Mesendoderm (in vitro differentiated cells): Measurements from ENCODE around the gene CMTM4.

Experiments
- DNase-seq: peaks from one replicate; pipeline ENCODE4 v3.0.0; 2013
- H2AK5ac ChIP-seq: 2 replicates; pipeline ENCODE4 v1.6.1; 2013; ENCODE audit warnings: low read length, inconsistent platforms
- H2BK120ac ChIP-seq: 2 replicates; pipeline ENCODE4 v1.6.1; 2013; ENCODE audit warnings: low read depth, mild to moderate bottlenecking, low read length, moderate library complexity, mixed read lengths
- H2BK15ac ChIP-seq: replicated peaks from 2 replicates; pipeline ENCODE4 v1.6.1; 2013; ENCODE audit warnings: low read depth, mild to moderate bottlenecking, moderate library complexity
- H2BK5ac ChIP-seq: 2 replicates; pipeline ENCODE4 v1.6.1; 2013; ENCODE audit warnings: low read length, inconsistent platforms
- H3K18ac ChIP-seq: 2 replicates; pipeline ENCODE4 v1.6.1; 2013; ENCODE audit warnings: mild to moderate bottlenecking, low read length, mixed read lengths
- H3K23ac ChIP-seq: one replicate; pipeline ENCODE4 v1.6.1; 2013; ENCODE audit warnings: low read length
- H3K27ac ChIP-seq: 2 replicates; pipeline ENCODE4 v1.5.1; 2013; ENCODE audit warnings: low read depth, mild to moderate bottlenecking, inconsistent platforms, low read length, moderate library complexity
- H3K27me3 ChIP-seq: 2 replicates; pipeline ENCODE4 v1.6.1; 2013; ENCODE audit warnings: low read length, control low read depth, mild to moderate bottlenecking, inconsistent platforms; ENCODE audit not compliant: insufficient read depth, poor library complexity
- H3K36me3 ChIP-seq: 2 replicates; pipeline ENCODE4 v1.6.1; 2013; ENCODE audit warnings: low read length, inconsistent platforms; ENCODE audit not compliant: control insufficient read depth, insufficient read depth
- H3K4ac ChIP-seq: one replicate; pipeline ENCODE4 v1.6.1; 2013; ENCODE audit warnings: low read depth, mild to moderate bottlenecking, low read length, moderate library complexity
- H3K4me1 ChIP-seq: 2 replicates; pipeline ENCODE4 v1.6.1; 2013; ENCODE audit warnings: low read depth, low read length, inconsistent platforms; ENCODE audit not compliant: control insufficient read depth
- H3K4me2 ChIP-seq: 2 replicates; pipeline ENCODE4 v1.6.1; 2013; ENCODE audit warnings: low read length
- H3K4me3 ChIP-seq: 2 replicates; pipeline ENCODE4 v1.5.1; 2013; ENCODE audit warnings: mild to moderate bottlenecking, low read length
- H3K56ac ChIP-seq: one replicate; pipeline ENCODE4 v1.6.1; 2013; ENCODE audit warnings: low read length
- H3K79me1 ChIP-seq: 2 replicates; pipeline ENCODE4 v1.6.1; 2013; ENCODE audit warnings: low read length, inconsistent platforms
- H3K79me2 ChIP-seq: 2 replicates; pipeline ENCODE4 v1.6.1; 2013; ENCODE audit warnings: mild to moderate bottlenecking, low read length; ENCODE audit not compliant: control insufficient read depth, insufficient read depth
- H3K9ac ChIP-seq: 2 replicates; pipeline ENCODE4 v1.6.1; 2013; ENCODE audit warnings: low read length, inconsistent platforms
- H4K5ac ChIP-seq: one replicate; pipeline ENCODE4 v1.6.1; 2013; ENCODE audit warnings: low read length
- H4K8ac ChIP-seq: one replicate; pipeline ENCODE4 v1.6.1; 2013; ENCODE audit warnings: low read depth, mild to moderate bottlenecking, control low read depth, low read length, moderate library complexity
- WGBS: extraction: QIAGEN DNeasy Blood & Tissue Kit; methylation state at CpG from one replicate; pipeline ENCODE4 v1.1.7; 2013; ENCODE audit warnings: low lambda C conversion rate, missing lambda C conversion rate; ENCODE audit not compliant: insufficient coverage; ENCODE audit errors: extremely low coverage; 5-methylcytosine and 5-hydroxymethylcytosine counted together

The CMTM4 gene

DNA sequence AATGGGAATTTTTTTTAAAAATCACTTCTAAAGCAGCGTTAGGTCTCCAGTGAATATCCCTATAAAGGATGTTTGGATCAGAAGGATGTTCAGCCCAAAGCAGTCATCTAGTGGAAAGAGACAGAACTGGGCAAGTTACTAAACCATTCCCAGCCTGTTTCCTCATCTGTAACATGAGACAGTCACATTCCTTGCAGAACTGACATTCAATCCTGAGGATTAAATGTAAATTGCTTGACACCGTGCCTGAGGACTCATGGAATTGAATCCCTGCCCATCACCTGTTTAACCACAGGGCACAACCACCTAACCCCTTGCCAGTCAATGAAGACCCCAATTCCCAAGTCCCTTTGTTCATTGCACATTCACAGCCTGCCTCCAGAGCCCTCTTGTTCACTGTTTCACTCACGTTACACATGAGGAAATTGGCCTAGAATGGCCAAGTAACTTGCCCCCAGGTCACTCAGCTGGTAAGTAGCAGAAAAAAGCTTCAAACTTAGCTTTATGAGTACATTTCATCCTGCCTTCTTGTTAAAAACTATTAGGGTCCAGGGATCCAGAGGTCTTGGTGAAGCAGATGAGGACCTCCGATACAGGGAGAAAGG is 115.8 kb downstream of the CMTM4 start:
- Histone ChIP-seq H3K27me3 (peaks cover 3% of the 10 kb centered on the region), H3K4me1 (no peaks in the 10 kb centered on the region), H3K4me2 (no peak overlapping the region), H2BK120ac (no peak overlapping the region), H4K8ac (no peak overlapping the region), H3K79me1 (no peaks in the 10 kb centered on the region), H3K9ac (no peak overlapping the region), H3K4me3 (no peak overlapping the region), H3K56ac (no peak overlapping the region), H4K5ac (no peak overlapping the region), H3K4ac (no peak overlapping the region), H2BK5ac (no peak overlapping the region), H3K79me2 (no peaks in the 10 kb centered on the region), H3K23ac (no peak overlapping the region), H2AK5ac (no peak overlapping the region), H2BK15ac (no peak overlapping the region), H3K18ac (no peak overlapping the region), H3K27ac (no peak overlapping the region), H3K36me3 (no peaks in the 10 kb centered on the region)
- no CpG with 5 or more reads among the region's 4 CpGs for WGBS
- peak; percentile 83 for DNase-seq

DNA sequence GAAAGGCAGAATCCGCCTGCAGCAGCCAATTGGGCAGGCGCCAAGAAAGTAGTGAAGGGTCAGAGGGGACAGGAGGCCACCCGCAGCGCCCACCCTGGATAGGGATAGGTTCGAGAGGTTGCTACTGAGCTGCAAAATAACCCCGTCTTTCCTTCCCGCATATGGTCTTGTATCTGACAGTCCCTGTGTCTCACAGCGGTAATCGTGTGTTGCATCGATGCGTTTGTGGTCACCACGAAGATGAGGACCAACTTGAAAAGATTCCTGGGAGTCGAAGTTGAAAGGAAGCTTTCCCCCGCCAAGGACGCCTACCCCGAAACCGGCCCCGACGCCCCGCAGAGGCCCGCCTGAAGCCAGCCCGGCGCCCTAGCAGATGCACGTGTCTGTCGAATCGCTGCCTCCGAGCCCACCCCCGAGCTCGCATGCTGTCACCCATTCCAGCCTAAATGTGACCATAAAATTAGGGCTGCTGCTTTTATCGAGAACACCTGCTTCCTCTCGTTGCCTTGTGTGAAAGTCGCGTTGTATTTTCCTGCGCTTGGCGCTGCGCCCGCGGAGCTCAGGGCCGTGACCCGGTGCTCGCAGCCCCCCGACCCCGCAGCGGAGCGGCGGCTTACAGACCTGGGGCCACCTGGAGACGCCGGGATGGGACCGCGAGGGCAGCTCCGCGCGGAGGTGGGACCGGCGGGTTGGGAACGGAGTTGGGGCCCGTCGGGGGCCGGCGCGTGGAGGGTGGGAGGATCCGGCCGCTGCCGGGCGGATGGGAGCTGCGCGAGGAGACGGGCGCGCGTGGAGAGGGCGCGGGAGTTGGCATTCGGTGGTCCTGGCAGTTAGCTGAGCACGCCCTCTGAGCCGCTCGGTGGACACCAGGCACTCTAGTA is 117.7 kb downstream of the CMTM4 start, which contains the start of gene CMTM2:
Gene CMTM2 (plus strand): TSS at position 813 of the 881 bp plus-strand sequence. CDS start 145 bp downstream, outside the sequence.
- Histone ChIP-seq H3K4me1 (no peaks in the 10 kb centered on the region), H3K79me1 (no peaks in the 10 kb centered on the region), H3K4me3 (no peak within 1 kb of the TSS), H2BK5ac (no peak within 1 kb of the TSS), H3K18ac (no peak within 1 kb of the TSS), H3K4ac (no peak within 1 kb of the TSS), H3K27ac (no peak within 1 kb of the TSS), H2BK15ac (no peak within 1 kb of the TSS), H3K79me2 (no peaks in the 10 kb centered on the region), H3K36me3 (no peaks in the 10 kb centered on the region), H3K4me2 (no peak within 1 kb of the TSS), H3K9ac (no peak within 1 kb of the TSS), H2BK120ac (no peak within 1 kb of the TSS), H4K8ac (no peak within 1 kb of the TSS), H3K56ac (peak within 1 kb of the TSS; percentile 47), H4K5ac (no peak within 1 kb of the TSS), H3K27me3 (peaks cover 3% of the 10 kb centered on the region), H3K23ac (no peak within 1 kb of the TSS), H2AK5ac (peak within 1 kb of the TSS; percentile 15)
- WGBS, result no CpG with 5 or more reads among the region's 77 CpGs
- DNase-seq, result no peak

DNA sequence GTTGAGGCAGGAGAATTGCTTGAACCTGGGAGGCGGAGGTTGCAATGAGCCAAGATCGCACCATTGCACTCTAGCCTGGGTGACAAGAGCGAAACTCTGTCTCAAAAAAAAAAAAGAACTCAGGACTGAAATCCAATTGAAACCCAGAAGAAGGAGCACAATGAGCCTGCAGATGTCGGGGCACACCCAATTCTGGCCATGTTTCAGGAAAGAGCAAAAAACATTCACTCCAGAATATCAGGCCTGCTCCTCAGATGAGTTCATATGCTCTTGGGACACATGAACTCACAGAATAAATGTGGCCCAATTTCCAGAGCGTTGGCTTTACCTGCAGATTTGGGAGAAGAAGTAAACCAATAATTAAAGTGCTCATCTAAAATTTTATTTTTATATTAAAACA is 120.2 kb downstream of the CMTM4 start:
- no peak overlapping the region for H3K4ac ChIP-seq
- H3K56ac ChIP-seq, result no peak overlapping the region
- H3K27ac ChIP-seq, result no peak overlapping the region
- H3K18ac ChIP-seq, result no peak overlapping the region
- no peaks in the 10 kb centered on the region for H3K79me2 ChIP-seq
- H3K79me1 ChIP-seq, result no peaks in the 10 kb centered on the region
- no peak overlapping the region for H3K4me3 ChIP-seq
- no peak overlapping the region for H3K23ac ChIP-seq
- H3K4me2 ChIP-seq, result no peak overlapping the region
- no peak overlapping the region for H3K9ac ChIP-seq
- no peak overlapping the region for H4K8ac ChIP-seq
- H4K5ac ChIP-seq, result no peak overlapping the region
- no peak overlapping the region for H2BK5ac ChIP-seq
- H3K36me3 ChIP-seq, result no peaks in the 10 kb centered on the region
- H3K4me1 ChIP-seq, result no peaks in the 10 kb centered on the region
- peaks cover 3% of the 10 kb centered on the region for H3K27me3 ChIP-seq
- H2BK120ac ChIP-seq, result no peak overlapping the region
- no peak overlapping the region for H2AK5ac ChIP-seq
- DNase-seq, result no peak
- no CpG with 5 or more reads among the region's 5 CpGs for WGBS
- no peak overlapping the region for H2BK15ac ChIP-seq

DNA sequence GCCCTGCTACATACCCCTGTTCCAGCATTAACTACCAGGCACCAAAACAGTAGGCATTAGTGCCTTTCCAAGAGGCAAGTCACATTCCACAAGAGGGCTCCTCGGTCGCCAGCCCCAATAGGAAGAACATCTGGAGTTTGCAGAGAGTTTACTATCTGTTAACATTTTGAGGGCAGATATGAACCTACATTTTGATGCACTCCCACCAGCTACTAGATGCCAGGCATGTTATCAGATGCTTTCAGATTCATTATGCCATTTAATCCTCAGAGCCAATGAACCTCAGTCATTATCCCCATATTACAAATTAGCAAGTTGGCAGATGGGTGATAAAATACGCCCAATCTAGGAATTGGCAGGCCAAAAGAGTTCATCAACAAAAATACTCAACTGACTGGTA is 121.5 kb downstream of the CMTM4 start:
- Histone ChIP-seq H3K23ac (no peak overlapping the region), H3K56ac (no peak overlapping the region), H3K36me3 (no peaks in the 10 kb centered on the region), H3K79me1 (no peaks in the 10 kb centered on the region), H4K5ac (no peak overlapping the region), H2AK5ac (no peak overlapping the region), H4K8ac (no peak overlapping the region), H2BK120ac (no peak overlapping the region), H3K79me2 (no peaks in the 10 kb centered on the region), H3K9ac (no peak overlapping the region), H3K4me1 (no peaks in the 10 kb centered on the region), H3K4me2 (no peak overlapping the region), H3K18ac (no peak overlapping the region), H2BK15ac (no peak overlapping the region), H3K27me3 (peaks cover 3% of the 10 kb centered on the region), H3K4ac (no peak overlapping the region), H2BK5ac (no peak overlapping the region), H3K27ac (no peak overlapping the region), H3K4me3 (no peak overlapping the region)
- WGBS, result no CpG with 5 or more reads among the region's 3 CpGs
- no peak for DNase-seq

DNA sequence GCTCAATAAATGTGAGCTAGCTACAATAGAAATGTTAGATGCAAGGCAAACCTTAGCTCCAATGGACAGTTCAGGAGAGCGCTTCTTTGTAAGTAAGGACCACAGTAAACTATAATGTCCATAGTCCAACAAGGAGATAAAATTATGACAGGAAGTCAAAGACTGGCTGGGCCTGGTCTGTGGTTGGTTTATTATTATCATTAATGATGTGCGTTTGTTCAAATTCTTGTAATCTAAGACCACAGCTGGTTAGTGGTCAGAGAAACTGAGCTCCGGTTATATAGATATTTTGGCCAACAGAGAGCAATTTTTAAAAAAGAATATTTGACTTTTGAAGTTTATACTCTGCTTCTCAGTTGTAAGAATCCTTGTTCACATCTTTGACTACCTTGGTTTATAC is 122.0 kb downstream of the CMTM4 start:
- no peak overlapping the region for H4K5ac ChIP-seq
- H3K4me2 ChIP-seq, result no peak overlapping the region
- no peak overlapping the region for H3K27ac ChIP-seq
- no peak overlapping the region for H2BK120ac ChIP-seq
- no peaks in the 10 kb centered on the region for H3K79me1 ChIP-seq
- H4K8ac ChIP-seq, result no peak overlapping the region
- DNase-seq, result no peak
- H3K4me3 ChIP-seq, result no peak overlapping the region
- H2BK15ac ChIP-seq, result no peak overlapping the region
- no peaks in the 10 kb centered on the region for H3K4me1 ChIP-seq
- no peak overlapping the region for H3K23ac ChIP-seq
- H3K56ac ChIP-seq, result no peak overlapping the region
- H2AK5ac ChIP-seq, result no peak overlapping the region
- no peak overlapping the region for H3K18ac ChIP-seq
- H3K36me3 ChIP-seq, result no peaks in the 10 kb centered on the region
- no peaks in the 10 kb centered on the region for H3K79me2 ChIP-seq
- H3K4ac ChIP-seq, result no peak overlapping the region
- peaks cover 3% of the 10 kb centered on the region for H3K27me3 ChIP-seq
- no peak overlapping the region for H3K9ac ChIP-seq
- H2BK5ac ChIP-seq, result no peak overlapping the region
- no CpG with 5 or more reads among the region's 3 CpGs for WGBS
